Measurements from ENCODE around the gene PSG2.
"Not testable (repeated sequence)": the region's sequence is repeated elsewhere in the genome, so short reads cannot be mapped to it uniquely, and the experiment has no call there.

Gene PSG2

GRCh38 chr19:43027061-43027460 lies 55.4 kb downstream of the PSG2 start:
- peaks cover 39% of the 10 kb centered on the region for H3K9me3 ChIP-seq (ENCODE audit: control insufficient read depth, insufficient read depth, low read length)
- H3K36me3 ChIP-seq (ENCODE audit: control insufficient read depth, insufficient read depth, low read length); H3K9ac ChIP-seq (ENCODE audit: low read depth, low read length); H3K27me3 ChIP-seq (ENCODE audit: control insufficient read depth, insufficient read depth, low read length); H3K4me1 ChIP-seq (ENCODE audit: control insufficient read depth, insufficient read depth, low read length); H3K4me3 ChIP-seq (ENCODE audit: low read depth, low read length); H3K27ac ChIP-seq (ENCODE audit: low read depth, low read length): not testable (repeated sequence)

DNA sequence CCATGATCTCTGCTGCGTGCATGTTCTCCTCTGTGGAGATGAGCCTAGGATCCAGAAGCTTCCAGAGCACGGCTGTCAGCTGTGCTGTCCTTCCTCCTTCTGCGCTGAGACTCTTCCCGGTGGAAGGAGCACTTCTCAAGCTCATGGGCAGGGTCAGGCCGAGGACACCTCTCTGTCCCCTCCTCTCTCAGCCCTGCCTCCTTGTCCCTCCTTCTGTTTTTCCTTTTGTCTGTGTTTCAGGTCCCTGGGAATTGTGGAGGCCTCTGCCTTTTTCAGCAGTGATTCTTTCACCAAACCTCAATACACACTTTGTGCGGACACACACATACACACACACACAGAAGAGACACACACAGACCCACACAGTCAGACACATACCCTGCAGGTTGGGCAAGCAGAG lies 56.1 kb downstream of the PSG2 start, which contains the start of gene PSG11:
TSS of gene PSG11 (minus strand) at position 101 of the 400 bp plus-strand sequence. CDS start at position 4, 97 bp downstream.
- not testable (repeated sequence) for H3K9ac ChIP-seq (ENCODE audit: low read depth, low read length); H3K4me3 ChIP-seq (ENCODE audit: low read depth, low read length); H3K36me3 ChIP-seq (ENCODE audit: control insufficient read depth, insufficient read depth, low read length); H3K27me3 ChIP-seq (ENCODE audit: control insufficient read depth, insufficient read depth, low read length); H3K27ac ChIP-seq (ENCODE audit: low read depth, low read length); H3K4me1 ChIP-seq (ENCODE audit: control insufficient read depth, insufficient read depth, low read length)
- H3K9me3 ChIP-seq (ENCODE audit: control insufficient read depth, insufficient read depth, low read length), result peaks cover 38% of the 10 kb centered on the region

GRCh38 chr19:43022098-43022497 lies 60.4 kb downstream of the PSG2 start:
- H3K27me3 ChIP-seq (ENCODE audit: control insufficient read depth, insufficient read depth, low read length); H3K36me3 ChIP-seq (ENCODE audit: control insufficient read depth, insufficient read depth, low read length); H3K4me1 ChIP-seq (ENCODE audit: control insufficient read depth, insufficient read depth, low read length); H3K9ac ChIP-seq (ENCODE audit: low read depth, low read length); H3K4me3 ChIP-seq (ENCODE audit: low read depth, low read length); H3K27ac ChIP-seq (ENCODE audit: low read depth, low read length): not testable (repeated sequence)
- peaks cover 14% of the 10 kb centered on the region; the same call in 1 of the 2 replicates for H3K9me3 ChIP-seq (ENCODE audit: control insufficient read depth, insufficient read depth, low read length)

DNA sequence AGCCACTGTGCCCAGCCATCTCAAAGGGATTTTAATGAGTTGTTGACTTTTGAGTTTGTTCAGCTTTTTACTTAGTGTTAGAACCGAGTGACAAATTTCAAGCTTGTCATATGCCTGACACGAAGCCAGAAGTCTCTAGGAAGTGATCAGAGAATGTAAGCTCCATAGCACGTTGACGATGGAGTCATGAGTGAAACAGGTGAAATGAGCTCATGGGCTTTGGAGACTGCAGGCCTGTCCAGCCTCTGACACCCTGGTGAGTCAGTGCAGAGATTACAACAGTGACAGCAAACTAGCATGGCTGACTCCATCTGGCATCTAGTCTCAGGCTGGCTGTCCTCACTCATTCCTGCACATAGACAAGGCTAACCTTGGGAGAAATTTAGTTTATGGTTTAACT lies 60.9 kb downstream of the PSG2 start:
- not testable (repeated sequence) for H3K27ac ChIP-seq (ENCODE audit: low read depth, low read length); H3K9ac ChIP-seq (ENCODE audit: low read depth, low read length); H3K27me3 ChIP-seq (ENCODE audit: control insufficient read depth, insufficient read depth, low read length); H3K4me1 ChIP-seq (ENCODE audit: control insufficient read depth, insufficient read depth, low read length); H3K4me3 ChIP-seq (ENCODE audit: low read depth, low read length); H3K36me3 ChIP-seq (ENCODE audit: control insufficient read depth, insufficient read depth, low read length)
- peaks cover 14% of the 10 kb centered on the region; the same call in 1 of the 2 replicates for H3K9me3 ChIP-seq (ENCODE audit: control insufficient read depth, insufficient read depth, low read length)

- H3K9me3 ChIP-seq (ENCODE audit: control insufficient read depth, insufficient read depth, low read length), result peaks cover 19% of the 10 kb centered on the region; the same call in 1 of the 2 replicates
Measured at GRCh38 chr19:43019588-43019987, 62.9 kb downstream of the PSG2 start.

More at GRCh38 chr19:43019588-43019987, 62.9 kb downstream of the PSG2 start:
- not testable (repeated sequence) for H3K9ac ChIP-seq (ENCODE audit: low read depth, low read length); H3K27ac ChIP-seq (ENCODE audit: low read depth, low read length); H3K4me1 ChIP-seq (ENCODE audit: control insufficient read depth, insufficient read depth, low read length); H3K27me3 ChIP-seq (ENCODE audit: control insufficient read depth, insufficient read depth, low read length); H3K36me3 ChIP-seq (ENCODE audit: control insufficient read depth, insufficient read depth, low read length); H3K4me3 ChIP-seq (ENCODE audit: low read depth, low read length)
